Hepatocyte (in vitro differentiated cells): ENCODE data around the gene PLCD3.

Experiments used
- EZH2 ChIP-seq: fragments of 200-600 bp; sonication (generic); IDR thresholded peaks from 2 replicates; pipeline ENCODE4 v1.6.1; 2016; ENCODE audit warnings: antibody characterized with exemption, mild to moderate bottlenecking, borderline replicate concordance
- TF ChIP-seq, protein P1 (sequence below): fragments of 200-600 bp; sonication (generic); IDR thresholded peaks from 2 replicates; pipeline ENCODE4 v1.5.1; 2016; ENCODE audit warnings: antibody characterized with exemption, mild to moderate bottlenecking; ENCODE audit not compliant: poor library complexity

GRCh38 chr17:45116434-45117016, 15.8 kb downstream of the PLCD3 start:
- TF ChIP-seq, protein P1, sequence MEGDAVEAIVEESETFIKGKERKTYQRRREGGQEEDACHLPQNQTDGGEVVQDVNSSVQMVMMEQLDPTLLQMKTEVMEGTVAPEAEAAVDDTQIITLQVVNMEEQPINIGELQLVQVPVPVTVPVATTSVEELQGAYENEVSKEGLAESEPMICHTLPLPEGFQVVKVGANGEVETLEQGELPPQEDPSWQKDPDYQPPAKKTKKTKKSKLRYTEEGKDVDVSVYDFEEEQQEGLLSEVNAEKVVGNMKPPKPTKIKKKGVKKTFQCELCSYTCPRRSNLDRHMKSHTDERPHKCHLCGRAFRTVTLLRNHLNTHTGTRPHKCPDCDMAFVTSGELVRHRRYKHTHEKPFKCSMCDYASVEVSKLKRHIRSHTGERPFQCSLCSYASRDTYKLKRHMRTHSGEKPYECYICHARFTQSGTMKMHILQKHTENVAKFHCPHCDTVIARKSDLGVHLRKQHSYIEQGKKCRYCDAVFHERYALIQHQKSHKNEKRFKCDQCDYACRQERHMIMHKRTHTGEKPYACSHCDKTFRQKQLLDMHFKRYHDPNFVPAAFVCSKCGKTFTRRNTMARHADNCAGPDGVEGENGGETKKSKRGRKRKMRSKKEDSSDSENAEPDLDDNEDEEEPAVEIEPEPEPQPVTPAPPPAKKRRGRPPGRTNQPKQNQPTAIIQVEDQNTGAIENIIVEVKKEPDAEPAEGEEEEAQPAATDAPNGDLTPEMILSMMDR, result no peak
- TF ChIP-seq EZH2, result no peak
